ENCODE results near the gene MPZL1.
"Not testable (repeated sequence)": the region's sequence is repeated elsewhere in the genome, so short reads cannot be mapped to it uniquely, and the experiment has no call there.

The MPZL1 gene

GRCh38 chr1:167719715-167720421, 1.9 kb upstream of the MPZL1 start:
- DNase-seq, result not testable (repeated sequence)

DNA sequence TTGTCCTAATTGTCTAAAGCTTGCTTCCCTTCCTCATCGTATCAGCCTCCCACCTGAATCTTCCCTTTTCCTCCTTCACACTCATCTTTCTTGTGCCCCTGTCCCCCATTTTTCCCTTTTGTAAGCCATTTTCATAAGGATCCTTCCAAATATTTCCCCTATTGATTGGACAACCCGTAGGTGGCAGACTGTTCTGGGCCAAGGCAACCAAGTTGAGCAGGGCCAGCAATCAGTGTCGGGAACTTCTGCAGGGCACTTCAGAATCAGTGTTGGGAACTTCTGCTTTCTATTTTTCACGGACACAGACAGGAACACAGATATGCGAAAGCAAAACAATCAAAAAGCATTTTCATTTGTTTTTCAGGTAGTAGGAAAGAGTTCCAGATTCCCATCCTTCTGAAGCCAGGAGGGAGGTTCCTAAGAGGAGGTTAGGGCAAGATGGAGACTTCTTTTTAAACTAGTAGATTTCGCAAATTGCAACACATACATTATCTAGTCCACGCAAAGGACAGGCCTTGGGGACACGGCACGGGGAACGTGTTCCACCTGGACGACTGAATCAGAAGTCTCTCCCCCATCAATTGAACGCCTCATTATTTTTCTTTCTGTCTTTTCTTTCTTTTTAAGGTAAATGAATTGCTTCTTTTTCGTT, 691 bp upstream of the MPZL1 start:
- no peak for DNase-seq

DNA sequence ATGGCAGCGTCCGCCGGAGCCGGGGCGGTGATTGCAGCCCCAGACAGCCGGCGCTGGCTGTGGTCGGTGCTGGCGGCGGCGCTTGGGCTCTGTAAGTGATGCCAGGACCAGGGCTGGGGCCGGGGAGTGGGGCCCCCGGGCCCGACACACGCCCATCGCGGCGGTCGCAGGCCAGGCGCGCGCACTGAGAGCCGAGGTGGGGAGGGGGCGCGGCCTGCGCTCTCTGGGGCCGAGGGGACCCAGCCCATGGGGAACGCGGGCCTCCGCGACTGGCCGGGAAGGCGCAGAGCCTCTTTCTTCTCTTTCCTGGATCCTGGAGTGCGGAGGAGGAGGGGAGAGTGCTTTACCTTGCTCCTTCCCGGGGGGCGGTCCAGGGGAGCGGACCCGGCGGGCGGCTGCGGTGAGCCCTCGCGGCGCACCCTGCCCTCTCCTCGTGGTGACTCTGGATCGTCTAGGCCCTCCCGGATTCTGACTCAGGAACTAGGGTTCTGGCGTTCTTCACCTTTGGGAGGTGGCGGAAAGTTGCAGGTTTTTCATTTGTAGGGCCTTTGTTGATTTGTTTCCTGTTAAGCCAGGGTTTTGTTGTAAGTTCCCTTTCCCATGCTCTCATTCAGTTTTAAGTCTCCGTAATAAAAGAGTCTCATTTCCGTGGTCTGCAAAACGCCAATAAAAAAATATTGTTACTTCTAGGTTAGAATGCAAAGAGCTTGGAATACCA, 529 bp downstream of the MPZL1 start:
- DNase-seq, result peak; percentile 50

- no peak for DNase-seq
These were observed 1.1 kb downstream of the MPZL1 start for GRCh38 chr1:167722870-167723251.

DNA sequence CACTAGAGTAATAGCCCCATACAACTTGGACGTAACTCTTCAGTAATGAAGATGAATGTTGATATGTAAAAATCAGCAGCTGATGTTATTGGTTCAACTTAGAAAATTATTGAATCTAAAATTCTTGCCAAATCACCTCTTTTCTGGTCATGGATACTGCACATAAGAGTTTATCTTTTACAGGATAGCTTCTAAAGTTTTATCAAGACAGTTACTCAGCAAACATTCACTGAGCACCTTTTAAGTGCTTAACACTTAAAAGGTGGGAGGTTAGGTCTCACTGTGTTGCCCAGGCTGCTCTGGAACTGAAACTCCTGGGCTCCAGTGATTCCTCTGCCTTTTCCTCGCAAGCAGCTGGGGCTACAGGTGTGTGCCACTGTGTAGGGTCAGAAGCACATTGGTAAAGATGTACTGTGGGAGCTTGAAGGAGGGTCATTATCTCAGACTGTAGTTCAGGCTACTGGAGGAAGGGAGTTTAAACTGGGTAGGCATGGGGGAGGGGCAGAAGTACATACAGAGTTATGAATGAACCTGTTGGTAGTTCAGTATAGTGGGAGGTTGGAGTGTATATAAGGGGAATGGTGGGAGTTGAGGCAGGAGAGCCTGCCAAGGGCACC, 2.0 kb downstream of the MPZL1 start:
- DNase-seq, result no peak

GRCh38 chr1:167726008-167726407, 4.2 kb downstream of the MPZL1 start:
- no peak for DNase-seq

- no peak for DNase-seq
These were observed 7.1 kb downstream of the MPZL1 start for GRCh38 chr1:167728818-167729410.

- DNase-seq, result no peak
These were observed 12.4 kb downstream of the MPZL1 start for GRCh38 chr1:167734227-167734626.

GRCh38 chr1:167734841-167735240, 13.1 kb downstream of the MPZL1 start:
- DNase-seq, result no peak

DNA sequence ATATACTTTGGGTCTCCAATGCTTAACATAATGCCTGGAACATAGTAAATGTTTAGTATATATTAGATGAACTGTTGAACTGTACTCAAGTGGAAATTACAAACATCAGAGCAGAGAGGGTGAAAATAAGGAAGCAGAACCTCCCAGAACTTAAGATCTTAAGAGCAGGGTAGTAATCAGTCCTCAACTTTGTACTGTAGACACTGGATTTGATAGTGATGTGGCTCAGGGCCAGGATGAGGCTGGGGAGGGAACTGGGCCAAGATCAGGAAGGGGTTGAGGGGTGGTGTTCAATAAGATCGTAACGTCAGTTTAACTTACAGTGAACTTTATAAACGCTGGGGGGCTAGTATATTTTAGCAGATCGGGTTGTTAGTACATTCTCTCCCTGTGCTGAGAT, 15.4 kb downstream of the MPZL1 start:
- DNase-seq, result no peak

GRCh38 chr1:167738158-167738557, 16.4 kb downstream of the MPZL1 start:
- no peak for DNase-seq

- no peak for DNase-seq
These were observed 18.0 kb downstream of the MPZL1 start for GRCh38 chr1:167739752-167740151.

- DNase-seq, result not testable (repeated sequence)
These were observed 19.3 kb downstream of the MPZL1 start for GRCh38 chr1:167741103-167741502.

DNA sequence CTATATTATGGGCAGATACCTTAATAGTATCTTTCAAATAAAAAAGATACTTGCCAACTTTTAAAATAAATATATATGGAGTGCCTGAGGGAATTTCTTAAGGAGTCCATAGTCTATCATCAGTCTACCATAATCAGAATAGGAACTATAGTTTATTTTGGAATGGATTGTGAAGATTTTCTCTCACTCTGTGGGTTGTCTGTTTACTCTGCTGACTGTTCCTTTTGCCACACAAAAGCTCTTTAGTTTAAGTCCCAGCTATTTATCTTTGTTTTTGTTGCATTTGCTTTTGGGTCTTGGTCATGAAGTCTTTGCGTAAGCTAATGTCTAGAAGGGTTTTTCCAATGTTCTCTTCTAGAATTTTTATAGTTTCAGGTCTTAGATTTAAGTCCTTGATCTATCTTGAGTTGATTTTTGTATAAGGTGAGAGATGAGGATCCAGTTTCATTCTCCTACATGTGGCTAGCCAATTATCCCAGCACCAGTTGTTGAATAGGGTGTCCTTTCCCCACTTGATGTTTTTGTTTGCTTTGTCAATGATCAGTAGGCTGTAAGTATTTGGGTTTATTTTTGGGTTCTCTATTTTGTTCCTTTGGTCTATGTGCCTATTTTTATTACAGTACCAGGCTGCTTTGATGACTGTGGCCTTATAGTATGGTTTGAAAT, 20.7 kb downstream of the MPZL1 start:
- not testable (repeated sequence) for DNase-seq

GRCh38 chr1:167744901-167745300, 23.1 kb downstream of the MPZL1 start:
- DNase-seq, result no peak

- no peak for DNase-seq
These were observed 24.4 kb downstream of the MPZL1 start for GRCh38 chr1:167746013-167746672.

- no peak for DNase-seq
These were observed 25.3 kb downstream of the MPZL1 start for GRCh38 chr1:167746988-167747655.

DNA sequence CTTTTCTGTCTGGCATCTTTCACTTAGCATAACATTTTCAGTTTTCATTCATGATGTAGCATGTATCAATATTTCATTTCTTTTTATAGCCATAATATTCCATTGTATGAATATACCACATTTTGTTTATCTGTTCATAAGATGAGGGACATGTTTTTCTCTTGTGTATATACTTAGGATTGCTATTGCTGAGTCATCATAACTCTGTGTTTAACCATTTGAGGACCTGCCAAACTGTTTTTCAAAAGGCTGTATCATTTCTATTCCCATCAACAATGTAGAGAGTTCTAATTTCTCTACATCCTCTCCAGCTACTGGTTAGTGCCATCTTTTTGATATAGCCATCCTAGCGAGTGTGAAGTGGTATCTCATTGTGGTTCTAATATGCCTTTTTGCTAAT, 26.2 kb downstream of the MPZL1 start:
- no peak for DNase-seq

DNA sequence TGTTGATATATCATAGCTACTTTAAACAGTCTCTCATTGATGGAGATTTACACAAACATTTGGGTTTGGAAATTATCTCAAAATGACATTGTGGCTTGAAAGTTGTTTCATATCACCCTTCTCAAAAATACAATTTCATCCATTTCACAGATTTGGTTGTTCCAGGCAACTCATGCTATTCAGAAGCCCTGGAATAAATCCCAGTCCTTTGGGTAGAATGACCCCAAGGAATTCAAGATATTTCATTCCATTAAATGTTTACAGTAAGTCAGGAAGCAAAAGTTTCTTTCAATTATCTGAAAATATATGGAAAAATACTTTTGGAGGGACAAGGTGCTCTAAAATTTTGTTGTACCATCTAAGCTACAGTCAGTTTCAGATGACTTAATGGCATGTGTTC, 27.1 kb downstream of the MPZL1 start:
- DNase-seq, result no peak

- DNase-seq, result no peak
These were observed 28.0 kb downstream of the MPZL1 start for GRCh38 chr1:167749741-167750140.

- no peak for DNase-seq
These were observed 28.9 kb downstream of the MPZL1 start for GRCh38 chr1:167750641-167751040.

DNA sequence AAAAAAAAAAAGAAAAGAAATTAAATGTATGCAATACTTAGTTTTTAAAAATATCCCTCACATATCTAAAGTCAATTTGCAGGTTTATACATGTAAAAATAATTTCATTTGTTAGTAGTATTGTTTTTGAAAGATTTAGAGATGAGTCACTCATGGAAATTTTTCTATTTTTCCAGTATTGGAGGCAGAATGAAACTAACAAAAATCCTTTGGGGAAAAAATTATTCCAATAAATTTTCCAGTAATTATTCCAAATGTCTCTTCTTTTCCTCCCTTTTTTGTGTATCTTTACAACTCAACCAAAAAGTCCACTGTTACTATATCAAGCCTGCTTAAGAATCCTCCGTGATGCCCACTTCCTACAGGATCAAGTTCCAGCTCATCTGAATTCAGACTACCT, 29.9 kb downstream of the MPZL1 start:
- no peak for DNase-seq
